AG10803 (cell line): ENCODE measurements around the gene PTCD1.

Source experiments
- DNase-seq: peaks from one replicate; pipeline ENCODE4 v3.0.0; 2010; ENCODE audit warnings: low read depth
- H3K4me3 ChIP-seq: 2 replicates; pipeline ENCODE4 v1.5.1; 2011; ENCODE audit warnings: mild to moderate bottlenecking, low read length, control low read depth
- TF ChIP-seq, protein P1 (sequence below): conservative IDR thresholded peaks from 2 replicates; pipeline ENCODE4 v1.5.1; 2011; ENCODE audit warnings: mild to moderate bottlenecking, low read length, control low read depth, inconsistent platforms

The PTCD1 gene

DNA sequence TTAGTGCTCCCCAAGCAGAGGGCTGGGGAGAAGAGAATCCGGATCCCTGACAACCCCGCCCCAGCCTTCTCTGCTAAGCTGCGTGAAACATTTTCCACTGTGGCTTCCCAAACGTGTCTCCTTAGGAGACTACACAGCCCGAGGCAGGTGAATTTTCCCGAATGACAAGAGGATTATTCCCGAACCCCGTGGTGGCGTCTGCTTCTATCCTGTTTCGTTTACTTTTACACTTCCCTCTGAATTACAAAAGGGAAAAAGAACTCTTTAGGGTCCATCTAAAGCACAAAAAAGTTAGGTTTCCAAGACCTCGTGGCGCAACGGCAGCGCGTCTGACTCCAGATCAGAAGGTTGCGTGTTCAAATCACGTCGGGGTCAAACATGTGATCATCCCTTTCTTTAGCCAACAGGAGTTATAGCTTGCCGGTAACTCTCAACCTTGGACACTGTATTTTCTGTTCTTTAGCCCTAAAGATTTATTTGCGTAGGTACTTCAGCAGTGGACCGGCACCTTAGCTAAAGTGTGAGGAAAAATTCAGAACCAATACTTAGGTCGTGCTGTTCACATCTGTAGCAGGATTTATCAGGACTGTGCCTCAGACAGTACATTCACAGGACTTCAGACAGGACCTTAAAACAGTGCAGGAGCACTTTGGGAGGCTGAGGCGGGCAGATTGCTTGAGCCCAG is 30.9 kb upstream of the PTCD1 start:
- TF ChIP-seq, protein P1, sequence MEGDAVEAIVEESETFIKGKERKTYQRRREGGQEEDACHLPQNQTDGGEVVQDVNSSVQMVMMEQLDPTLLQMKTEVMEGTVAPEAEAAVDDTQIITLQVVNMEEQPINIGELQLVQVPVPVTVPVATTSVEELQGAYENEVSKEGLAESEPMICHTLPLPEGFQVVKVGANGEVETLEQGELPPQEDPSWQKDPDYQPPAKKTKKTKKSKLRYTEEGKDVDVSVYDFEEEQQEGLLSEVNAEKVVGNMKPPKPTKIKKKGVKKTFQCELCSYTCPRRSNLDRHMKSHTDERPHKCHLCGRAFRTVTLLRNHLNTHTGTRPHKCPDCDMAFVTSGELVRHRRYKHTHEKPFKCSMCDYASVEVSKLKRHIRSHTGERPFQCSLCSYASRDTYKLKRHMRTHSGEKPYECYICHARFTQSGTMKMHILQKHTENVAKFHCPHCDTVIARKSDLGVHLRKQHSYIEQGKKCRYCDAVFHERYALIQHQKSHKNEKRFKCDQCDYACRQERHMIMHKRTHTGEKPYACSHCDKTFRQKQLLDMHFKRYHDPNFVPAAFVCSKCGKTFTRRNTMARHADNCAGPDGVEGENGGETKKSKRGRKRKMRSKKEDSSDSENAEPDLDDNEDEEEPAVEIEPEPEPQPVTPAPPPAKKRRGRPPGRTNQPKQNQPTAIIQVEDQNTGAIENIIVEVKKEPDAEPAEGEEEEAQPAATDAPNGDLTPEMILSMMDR, result no peak
- no peak for DNase-seq
- H3K4me3 ChIP-seq, result no peak overlapping the region

GRCh38 chr7:99468336-99468918 is 29.8 kb upstream of the PTCD1 start:
- DNase-seq, result no peak
- TF ChIP-seq, protein P1, result no peak
- H3K4me3 ChIP-seq, result no peak overlapping the region

GRCh38 chr7:99465421-99465768 is 26.8 kb upstream of the PTCD1 start:
- DNase-seq, result no peak
- TF ChIP-seq, protein P1, result no peak
- H3K4me3 ChIP-seq, result peak overlapping the region; percentile 95

DNA sequence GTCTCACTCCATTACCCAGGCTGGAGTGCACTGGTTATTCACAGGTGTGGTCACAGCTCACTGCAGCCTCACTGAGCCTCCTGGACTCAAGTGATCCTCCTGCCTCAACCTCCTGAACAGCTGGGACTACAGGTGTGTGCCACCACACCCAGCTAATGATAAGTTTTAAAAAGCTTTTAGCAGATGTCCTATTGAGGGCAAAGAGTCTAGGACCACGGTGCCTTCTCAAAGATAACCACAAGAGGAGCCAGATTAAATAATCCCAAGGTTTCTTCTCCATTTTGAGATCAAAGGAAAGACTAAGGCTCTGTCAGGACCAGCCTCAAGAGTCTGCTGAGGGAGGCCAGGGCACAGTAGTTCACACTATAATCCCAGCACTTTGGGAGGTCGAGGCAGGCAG is 22.6 kb upstream of the PTCD1 start:
- DNase-seq, result no peak
- TF ChIP-seq, protein P1, result no peak; the same call in 1 of the 2 replicates
- H3K4me3 ChIP-seq, result no peak overlapping the region

GRCh38 chr7:99460651-99461050 is 22.1 kb upstream of the PTCD1 start:
- H3K4me3 ChIP-seq, result no peak overlapping the region
- TF ChIP-seq, protein P1, result no peak
- DNase-seq, result no peak

GRCh38 chr7:99459087-99459486 is 20.5 kb upstream of the PTCD1 start:
- no peak overlapping the region for H3K4me3 ChIP-seq
- peak; percentile 20 for DNase-seq
- TF ChIP-seq, protein P1, result peak; percentile 43
